ENCODE results near the gene CLIP1. TPM values are rescaled to one million over a fixed set of nuclear protein-coding genes. Genes with fewer than 3 reads are reported as not detected.

CLIP1 gene
- total RNA-seq, 1 experiment from 2014 or later = 23.9 TPM

GRCh38 chr12:122225683-122226365 is 196.6 kb downstream of the CLIP1 start, which contains the start of gene DIABLO:
TSS of gene DIABLO (minus strand) at chr12:122226052. CDS start at chr12:122226014, 38 bp downstream.
- peaks cover 28% of the 10 kb centered on the region for H3K36me3 ChIP-seq
- H3K9me3 ChIP-seq = no peaks in the 10 kb centered on the region
- no peaks in the 10 kb centered on the region for H3K27me3 ChIP-seq
- peak; percentile 100 for DNase-seq
- H3K4me3 ChIP-seq = peak within 1 kb of the TSS; percentile 79

Other genes with a start within 250 kb of the CLIP1 start
- not detected in 2 replicates for gene IL31, start 248.4 kb downstream of the CLIP1 start, total RNA-seq (2014; rRNA removed; shearing (Covaris generic); ENCODE audit: low replicate concordance)
- not detected in 2 replicates for gene LRRC43, start 239.5 kb downstream of the CLIP1 start, total RNA-seq (2014; rRNA removed; shearing (Covaris generic); ENCODE audit: low replicate concordance)
- not detected in 2 replicates for gene B3GNT4, start 219.0 kb downstream of the CLIP1 start, total RNA-seq (2014; rRNA removed; shearing (Covaris generic); ENCODE audit: low replicate concordance)
- gene DIABLO, start 196.6 kb downstream of the CLIP1 start, total RNA-seq (2014; rRNA removed; shearing (Covaris generic); ENCODE audit: low replicate concordance) = 70.9 and 74.7 TPM in 2 replicates
- 13.6 and 16.4 TPM in 2 replicates for gene VPS33A, start 156.2 kb downstream of the CLIP1 start, total RNA-seq (2014; rRNA removed; shearing (Covaris generic); ENCODE audit: low replicate concordance)
- 8.5 and 11.0 TPM in 2 replicates for gene ZCCHC8, start 78.3 kb upstream of the CLIP1 start, total RNA-seq (2014; rRNA removed; shearing (Covaris generic); ENCODE audit: low replicate concordance)
- gene RSRC2, start 104.3 kb upstream of the CLIP1 start, total RNA-seq (2014; rRNA removed; shearing (Covaris generic); ENCODE audit: low replicate concordance) = 54.6 and 57.9 TPM in 2 replicates
- 20.5 and 32.1 TPM in 2 replicates for gene KNTC1, start 104.6 kb upstream of the CLIP1 start, total RNA-seq (2014; rRNA removed; shearing (Covaris generic); ENCODE audit: low replicate concordance)